ENCODE measurements around the gene CALN1. TPM values are rescaled to one million over a fixed set of nuclear protein-coding genes. Genes with fewer than 3 reads are reported as not detected.

CALN1 gene
- total and polyA plus RNA-seq, 4 donors = 0.02 to 0.91 (median 0.03) TPM

- H3K9ac ChIP-seq (ENCODE audit: insufficient read depth in 1 of 2, low read length in 2 of 2) = no peak overlapping the region
- no peak for DNase-seq
- no peaks in the 10 kb centered on the region for H3K27me3 ChIP-seq (ENCODE audit: control insufficient read depth in 3 of 3, insufficient read depth in 3 of 3, low read length in 2 of 3)
- H3K27ac ChIP-seq (ENCODE audit: low read depth in 1 of 2, low read length in 1 of 2) = no peak overlapping the region
- H3K36me3 ChIP-seq (ENCODE audit: control insufficient read depth in 4 of 4, insufficient read depth in 4 of 4, low read length in 4 of 4) = no peaks in the 10 kb centered on the region
- H3K4me3 ChIP-seq = no peak overlapping the region
- peaks cover 0 to 12% (median 0%) of the 10 kb centered on the region in 4 donors for H3K9me3 ChIP-seq (ENCODE audit: control insufficient read depth in 4 of 4, insufficient read depth in 3 of 4, low read length in 3 of 4)
- H3K4me1 ChIP-seq (ENCODE audit: control insufficient read depth in 5 of 5, insufficient read depth in 5 of 5, low read length in 5 of 5) = no peaks in the 10 kb centered on the region
- ATAC-seq (ENCODE audit: insufficient read depth, low FRiP score) = no peak
- no peak for TF ChIP-seq CTCF (IDR thresholded peaks at IDR 0.05; ENCODE audit: control extremely low read depth, extremely low read depth)
- 95 to 97% methylated on average over 11 of the region's 11 CpGs for WGBS, 2 donors
These were observed 3.4 kb upstream of the CALN1 start for GRCh38 chr7:72415586-72415985.

- H3K4me3 ChIP-seq = no peak overlapping the region
- no peak for DNase-seq
- H3K27me3 ChIP-seq (ENCODE audit: control insufficient read depth in 3 of 3, insufficient read depth in 3 of 3, low read length in 2 of 3) = no peaks in the 10 kb centered on the region
- no peaks in the 10 kb centered on the region for H3K4me1 ChIP-seq (ENCODE audit: control insufficient read depth in 5 of 5, insufficient read depth in 5 of 5, low read length in 5 of 5)
- no peak overlapping the region for H3K9ac ChIP-seq (ENCODE audit: insufficient read depth in 1 of 2, low read length in 2 of 2)
- WGBS, 2 donors = 94% methylated on average over 9 of the region's 9 CpGs
- no peak for TF ChIP-seq CTCF (IDR thresholded peaks at IDR 0.05; ENCODE audit: control extremely low read depth, extremely low read depth)
- peaks cover 0 to 7% (median 0%) of the 10 kb centered on the region in 4 donors for H3K9me3 ChIP-seq (ENCODE audit: control insufficient read depth in 4 of 4, insufficient read depth in 3 of 4, low read length in 3 of 4)
- no peak for ATAC-seq (ENCODE audit: insufficient read depth, low FRiP score)
- H3K36me3 ChIP-seq (ENCODE audit: control insufficient read depth in 4 of 4, insufficient read depth in 4 of 4, low read length in 4 of 4) = no peaks in the 10 kb centered on the region
- no peak overlapping the region for H3K27ac ChIP-seq (ENCODE audit: low read depth in 1 of 2, low read length in 1 of 2)
These were observed 1.7 kb upstream of the CALN1 start for GRCh38 chr7:72413886-72414285.

- ATAC-seq (ENCODE audit: insufficient read depth, low FRiP score) (no peak), DNase-seq (no peak)
- H3K36me3 ChIP-seq (ENCODE audit: control insufficient read depth in 4 of 4, insufficient read depth in 4 of 4, low read length in 4 of 4) = no peaks in the 10 kb centered on the region
- H3K4me3 ChIP-seq = no peak overlapping the region
- TF ChIP-seq CTCF (IDR thresholded peaks at IDR 0.05; ENCODE audit: control extremely low read depth, extremely low read depth) = no peak
- H3K9me3 ChIP-seq (ENCODE audit: control insufficient read depth in 4 of 4, insufficient read depth in 3 of 4, low read length in 3 of 4) = peaks cover 0 to 9% (median 0%) of the 10 kb centered on the region in 4 donors
- H3K4me1 ChIP-seq (ENCODE audit: control insufficient read depth in 5 of 5, insufficient read depth in 5 of 5, low read length in 5 of 5) = no peaks in the 10 kb centered on the region
- no peaks in the 10 kb centered on the region for H3K27me3 ChIP-seq (ENCODE audit: control insufficient read depth in 3 of 3, insufficient read depth in 3 of 3, low read length in 2 of 3)
- WGBS, 2 donors = 94% methylated on average over 6 of the region's 6 CpGs
- H3K27ac ChIP-seq (ENCODE audit: low read depth in 1 of 2, low read length in 1 of 2) = no peak overlapping the region
- H3K9ac ChIP-seq (ENCODE audit: insufficient read depth in 1 of 2, low read length in 2 of 2) = no peak overlapping the region
These were observed 1.2 kb upstream of the CALN1 start for GRCh38 chr7:72413290-72413689.

GRCh38 chr7:72411419-72411818, 719 bp downstream of the CALN1 start:
- 76 to 83% methylated on average over 4 of the region's 4 CpGs for WGBS, 2 donors
- Histone ChIP-seq H3K27ac (ENCODE audit: low read depth in 1 of 2, low read length in 1 of 2) (no peak overlapping the region), H3K9ac (ENCODE audit: insufficient read depth in 1 of 2, low read length in 2 of 2) (no peak overlapping the region), H3K9me3 (ENCODE audit: control insufficient read depth in 4 of 4, insufficient read depth in 3 of 4, low read length in 3 of 4) (peaks cover 0 to 11% (median 0%) of the 10 kb centered on the region in 4 donors), H3K4me1 (ENCODE audit: control insufficient read depth in 5 of 5, insufficient read depth in 5 of 5, low read length in 5 of 5) (no peaks in the 10 kb centered on the region), H3K36me3 (ENCODE audit: control insufficient read depth in 4 of 4, insufficient read depth in 4 of 4, low read length in 4 of 4) (no peaks in the 10 kb centered on the region), H3K4me3 (no peak overlapping the region), H3K27me3 (ENCODE audit: control insufficient read depth in 3 of 3, insufficient read depth in 3 of 3, low read length in 2 of 3) (no peaks in the 10 kb centered on the region)
- no peak for DNase-seq
- no peak for TF ChIP-seq CTCF (IDR thresholded peaks at IDR 0.05; ENCODE audit: control extremely low read depth, extremely low read depth)
- no peak for ATAC-seq (ENCODE audit: insufficient read depth, low FRiP score)
